ENCODE results near the gene SYNGR1. TPM values are rescaled to one million over a fixed set of nuclear protein-coding genes. Genes with fewer than 3 reads are reported as not detected.
A peak's percentile ranks its signal among the peaks of the same experiment; 100 is the strongest.

Gene SYNGR1
- total and polyA plus RNA-seq, 2 experiments from 2014 or later = 30.9 to 37.0 TPM

- peaks cover 7% of the 10 kb centered on the region; the same call in 2 of the 3 replicates for H3K4me1 Mint-ChIP-seq
- H3K27ac ChIP-seq (ENCODE audit: low read depth) = no peak overlapping the region
Observed at GRCh38 chr22:39395936-39396796, 46.4 kb downstream of the SYNGR1 start.

DNA sequence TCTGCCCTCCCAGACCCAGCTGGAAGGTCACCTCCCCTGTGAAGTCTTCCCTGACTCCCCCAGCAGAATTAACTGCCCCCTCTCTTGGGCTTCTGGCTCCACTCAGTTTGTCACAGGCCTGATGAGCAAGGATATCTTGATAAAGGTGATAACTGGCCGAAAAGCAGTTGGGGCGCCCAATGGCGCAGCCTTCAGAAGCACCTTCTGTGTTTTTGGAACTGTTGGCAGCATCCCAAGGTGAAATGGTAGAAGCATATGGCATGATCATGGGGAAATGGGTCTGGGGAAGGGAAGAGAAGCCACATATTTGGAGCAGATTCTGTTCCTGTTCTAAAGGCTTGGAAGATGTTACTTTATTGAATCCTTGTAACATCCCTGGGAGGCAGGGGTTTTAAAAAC lies 47.0 kb downstream of the SYNGR1 start:
- no peak overlapping the region for H3K4me3 Mint-ChIP-seq
- H3K36me3 Mint-ChIP-seq (ENCODE audit: low read depth) = no peaks in the 10 kb centered on the region
- Histone ChIP-seq H3F3A (replicated peaks; ENCODE audit: low read depth) (no peaks in the 10 kb centered on the region), H3K4me2 (no peak overlapping the region), H3K27ac (ENCODE audit: low read depth) (no peak overlapping the region), H3K79me2 (replicated peaks; ENCODE audit: insufficient read depth) (peaks cover 6% of the 10 kb centered on the region; the same call in 1 of the 2 replicates), H3K36me3 (ENCODE audit: insufficient read depth) (no peaks in the 10 kb centered on the region), H3K4me3 (no peak overlapping the region), H4K20me1 (replicated peaks; ENCODE audit: insufficient read depth) (no peaks in the 10 kb centered on the region), H3K9me2 (ENCODE audit: insufficient read depth) (no peaks in the 10 kb centered on the region), H3K27me3 (ENCODE audit: insufficient read depth) (no peaks in the 10 kb centered on the region), H3K4me1 (ENCODE audit: insufficient read depth) (peaks cover 6% of the 10 kb centered on the region), H2AFZ (peak overlapping the region; percentile 59; the same call in 1 of the 2 replicates)
- peaks cover 7% of the 10 kb centered on the region for H3K27me3 Mint-ChIP-seq (ENCODE audit: insufficient read depth, low read depth, poor library complexity)
- no peak overlapping the region for H3K27ac Mint-ChIP-seq
- TF ChIP-seq EZH2 (IDR thresholded peaks at IDR 0.05; ENCODE audit: low read depth, unreplicated experiment) (no peak), ETS1 (IDR thresholded peaks at IDR 0.05) (no peak), CREB1 (CRISPR knock-in tag; IDR thresholded peaks at IDR 0.05; ENCODE audit: low read depth) (no peak), ZNF331 (CRISPR knock-in tag; IDR thresholded peaks at IDR 0.05; ENCODE audit: low read depth) (no peak), EZH2phosphoT487 (IDR thresholded peaks at IDR 0.05; ENCODE audit: unreplicated experiment) (no peak), ZNF114 (CRISPR knock-in tag; IDR thresholded peaks at IDR 0.05) (no peak), JUNB (IDR thresholded peaks at IDR 0.05; ENCODE audit: unreplicated experiment) (no peak), POLR2AphosphoS5 (IDR thresholded peaks at IDR 0.05; ENCODE audit: low read depth) (no peak), ZNF462 (CRISPR knock-in tag; IDR thresholded peaks at IDR 0.05) (no peak), CTCF (conservative IDR thresholded peaks at IDR 0.05; ENCODE audit: low read depth in 2 of 2) (no peak)
- H3K4me1 Mint-ChIP-seq = peaks cover 7% of the 10 kb centered on the region; the same call in 2 of the 3 replicates
- H3K9me3 Mint-ChIP-seq = no peaks in the 10 kb centered on the region
- ATAC-seq = no peak
- no peak for DNase-seq (ENCODE audit: low spot score)

More at GRCh38 chr22:39395936-39396796, 46.4 kb downstream of the SYNGR1 start:
- H3F3A ChIP-seq (replicated peaks; ENCODE audit: low read depth) = no peaks in the 10 kb centered on the region
- no peaks in the 10 kb centered on the region for H3K36me3 Mint-ChIP-seq (ENCODE audit: low read depth)
- no peak overlapping the region for H3K4me3 ChIP-seq
- H3K9me2 ChIP-seq (ENCODE audit: insufficient read depth) = no peaks in the 10 kb centered on the region
- DNase-seq (ENCODE audit: low spot score) (no peak), ATAC-seq (no peak)
- no peaks in the 10 kb centered on the region for H3K27me3 ChIP-seq (ENCODE audit: insufficient read depth)
- H3K27me3 Mint-ChIP-seq (ENCODE audit: insufficient read depth, low read depth, poor library complexity) = peaks cover 7% of the 10 kb centered on the region
- H4K20me1 ChIP-seq (replicated peaks; ENCODE audit: insufficient read depth) = no peaks in the 10 kb centered on the region
- no peak for TF ChIP-seq JUNB (IDR thresholded peaks at IDR 0.05; ENCODE audit: unreplicated experiment)
- TF ChIP-seq EZH2phosphoT487 (IDR thresholded peaks at IDR 0.05; ENCODE audit: unreplicated experiment) = no peak
- TF ChIP-seq NANOG (IDR thresholded peaks at IDR 0.05; ENCODE audit: borderline replicate concordance) = no peak
- TF ChIP-seq ZNF114 (CRISPR knock-in tag; IDR thresholded peaks at IDR 0.05) = no peak
- TF ChIP-seq ZNF331 (CRISPR knock-in tag; IDR thresholded peaks at IDR 0.05; ENCODE audit: low read depth) = no peak
- no peaks in the 10 kb centered on the region for H3K9me3 Mint-ChIP-seq
- H3K4me3 Mint-ChIP-seq = no peak overlapping the region
- H3K36me3 ChIP-seq (ENCODE audit: insufficient read depth) = no peaks in the 10 kb centered on the region
- peaks cover 6% of the 10 kb centered on the region for H3K4me1 ChIP-seq (ENCODE audit: insufficient read depth)
- H3K4me2 ChIP-seq = no peak overlapping the region
- H2AFZ ChIP-seq = peak overlapping the region; percentile 59; the same call in 1 of the 2 replicates
- H3K79me2 ChIP-seq (replicated peaks; ENCODE audit: insufficient read depth) = peaks cover 2% of the 10 kb centered on the region; the same call in 1 of the 2 replicates
- no peak overlapping the region for H3K27ac Mint-ChIP-seq
